SK-N-SH (cell line): ENCODE data around the gene IPO8. TPM values are rescaled to one million over a fixed set of nuclear protein-coding genes. Genes with fewer than 3 reads are reported as not detected.

Source experiments
- CTCF ChIA-PET: fragments of 300-600, 350-600 bp; formaldehyde crosslinking; extraction: SDS; loops from one replicate; lab custom pipeline; 2021; lab: Yijun Ruan, JAX
- POLR2A ChIA-PET: fragments of 350-600 bp; sonication (Branson Sonifier 250); formaldehyde crosslinking; extraction: SDS; loops from one replicate; lab custom pipeline; 2020; ENCODE audit warnings: antibody characterized with exemption, inconsistent platforms; lab: Yijun Ruan, JAX
- DNase-seq: peaks from one replicate; pipeline ENCODE4 v3.0.0; 2012
- H2AFZ ChIP-seq: fragments of 200-600 bp; sonication (generic); 2 replicates; pipeline ENCODE4 v1.8.1; 2016; ENCODE audit warnings: antibody characterized with exemption, mild to moderate bottlenecking, low read depth
- H3F3A ChIP-seq: fragments of 200-600 bp; sonication (generic); replicated peaks from 2 replicates; pipeline ENCODE3; 2016; ENCODE audit warnings: antibody characterized with exemption, mild to moderate bottlenecking; ENCODE audit not compliant: insufficient read depth
- H3K27ac ChIP-seq, 2 experiments: fragments of 200-500 bp in 1 of 2; fragments of 200-600 bp in 1 of 2; sonication (Bioruptor generic) in 1 of 2; sonication (generic), shearing (Covaris generic) in 1 of 2; 2 replicates each; pipeline versions ENCODE4 v1.5.1 to v1.6.1; 2014 to 2016; ENCODE audit warnings: low read depth in 2 of 2, inconsistent platforms in 1 of 2, low read length in 1 of 2, mild to moderate bottlenecking in 1 of 2, mixed read lengths in 1 of 2
- H3K27me3 ChIP-seq: fragments of 200-600 bp; sonication (generic), shearing (Covaris generic); 2 replicates; pipeline ENCODE4 v1.6.1; 2016; ENCODE audit warnings: mixed run types; ENCODE audit not compliant: insufficient read depth
- H3K36me3 ChIP-seq, 2 experiments: fragments of 200-500 bp in 1 of 2; fragments of 200-600 bp in 1 of 2; sonication (Bioruptor generic) in 1 of 2; sonication (generic) in 1 of 2; replicated peaks in 1 of 2; 2 replicates each; pipeline versions ENCODE3 to v1.5.1; 2014 to 2016; ENCODE audit warnings: low read length in 1 of 2, mild to moderate bottlenecking in 1 of 2; ENCODE audit not compliant: insufficient read depth in 2 of 2, control insufficient read depth in 1 of 2
- H3K4me1 ChIP-seq, 2 experiments: fragments of 200-500 bp in 1 of 2; fragments of 200-600 bp in 1 of 2; sonication (Bioruptor generic) in 1 of 2; sonication (generic), shearing (Covaris generic) in 1 of 2; 2 replicates each; pipeline versions ENCODE4 v1.5.1 to v1.6.1; 2014 to 2016; ENCODE audit warnings: low read depth in 1 of 2, low read length in 1 of 2, mixed run types in 1 of 2; ENCODE audit not compliant: insufficient read depth in 2 of 2, control insufficient read depth in 1 of 2
- H3K4me2 ChIP-seq: fragments of 200-600 bp; sonication (generic), shearing (Covaris generic); 2 replicates; pipeline ENCODE4 v1.6.1; 2017; ENCODE audit warnings: mixed run types
- H3K4me3 ChIP-seq, 2 experiments: fragments of 200-500 bp in 1 of 2; fragments of 200-600 bp in 1 of 2; sonication (Bioruptor generic) in 1 of 2; sonication (generic), shearing (Covaris generic) in 1 of 2; 2 replicates each; pipeline versions ENCODE4 v1.5.1 to v1.8.1; 2014 to 2016; ENCODE audit warnings: low read depth in 2 of 2, inconsistent platforms in 1 of 2, low read length in 1 of 2, mild to moderate bottlenecking in 1 of 2, mixed read lengths in 1 of 2, moderate library complexity in 1 of 2
- H3K79me2 ChIP-seq: fragments of 200-600 bp; sonication (generic); 2 replicates; pipeline ENCODE4 v1.8.1; 2017; ENCODE audit warnings: mild to moderate bottlenecking; ENCODE audit not compliant: insufficient read depth
- H3K9ac ChIP-seq: fragments of 200-600 bp; sonication (generic); 2 replicates; pipeline ENCODE4 v1.6.1; 2017; ENCODE audit warnings: mixed run types
- H3K9me2 ChIP-seq: fragments of 200-600 bp; sonication (generic); 2 replicates; pipeline ENCODE4 v1.6.1; 2017; ENCODE audit warnings: mixed run types
- H3K9me3 ChIP-seq: fragments of 200-600 bp; sonication (generic); 2 replicates; pipeline ENCODE4 v1.6.1; 2017; ENCODE audit warnings: mixed run types, mild to moderate bottlenecking, moderate library complexity
- H4K20me1 ChIP-seq: fragments of 200-600 bp; sonication (generic); 2 replicates; pipeline ENCODE4 v1.6.1; 2017; ENCODE audit warnings: mild to moderate bottlenecking, mixed run types; ENCODE audit not compliant: insufficient read depth
- CHD2 ChIP-seq: fragments of 150-350 bp; IDR thresholded peaks from 2 replicates; pipeline ENCODE4 v1.6.1; 2018; ENCODE audit warnings: low read length; ENCODE audit not compliant: partially characterized antibody
- ELF1 ChIP-seq: IDR thresholded peaks from 2 replicates; pipeline ENCODE4 v1.4.0; 2012
- EP300 ChIP-seq, 2 experiments: IDR thresholded peaks; 2 replicates each; pipeline versions ENCODE4 v1.4.0 to v1.6.1; 2012; ENCODE audit warnings: borderline replicate concordance in 1 of 2, low read depth in 1 of 2, low read length in 1 of 2
- EZH2phosphoT487 ChIP-seq: fragments of 200-600 bp; sonication (generic); IDR thresholded peaks from 2 replicates; pipeline ENCODE4 v1.6.1; 2017; ENCODE audit warnings: low read depth, mixed run types, mild to moderate bottlenecking, antibody characterized with exemption, moderate library complexity, borderline replicate concordance
- FOSL2 ChIP-seq: IDR thresholded peaks from 2 replicates; pipeline ENCODE4 v1.4.0; 2012; ENCODE audit warnings: low read depth, mild to moderate bottlenecking, moderate library complexity, borderline replicate concordance
- FOXM1 ChIP-seq: IDR thresholded peaks from 2 replicates; pipeline ENCODE4 v1.4.0; 2012; ENCODE audit warnings: low read depth, mild to moderate bottlenecking
- GABPA ChIP-seq: IDR thresholded peaks from 2 replicates; pipeline ENCODE4 v1.4.0; 2012; ENCODE audit warnings: low read depth, mild to moderate bottlenecking
- GATA2 ChIP-seq: sonication (generic); formaldehyde crosslinking; IDR thresholded peaks from 2 replicates; pipeline ENCODE4 v1.5.0; 2020; ENCODE audit warnings: mild to moderate bottlenecking, missing genetic modification reagents
- IRF3 ChIP-seq: fragments of 150-350 bp; IDR thresholded peaks from 2 replicates; pipeline ENCODE4 v1.6.1; 2016; ENCODE audit warnings: mild to moderate bottlenecking, low read depth, low read length
- JUND ChIP-seq: IDR thresholded peaks from 2 replicates; pipeline ENCODE4 v1.4.0; 2012
- MAX ChIP-seq: IDR thresholded peaks from 2 replicates; pipeline ENCODE4 v1.4.0; 2012; ENCODE audit warnings: low read depth
- MEF2A ChIP-seq: IDR thresholded peaks from 2 replicates; pipeline ENCODE4 v1.4.0; 2012; ENCODE audit warnings: low read depth, borderline replicate concordance
- NFIC ChIP-seq: IDR thresholded peaks from 2 replicates; pipeline ENCODE4 v1.4.0; 2012; ENCODE audit warnings: borderline replicate concordance
- PBX3 ChIP-seq: IDR thresholded peaks from 2 replicates; pipeline ENCODE4; 2012
- POLR2AphosphoS5 ChIP-seq: IDR thresholded peaks from 2 replicates; pipeline ENCODE4 v1.6.1; 2012; ENCODE audit warnings: low read depth, low read length
- RCOR1 ChIP-seq: fragments of 150-350 bp; IDR thresholded peaks from 2 replicates; pipeline ENCODE4 v1.6.1; 2017; ENCODE audit warnings: antibody characterized with exemption, low read length
- RXRA ChIP-seq: IDR thresholded peaks from 2 replicates; pipeline ENCODE4 v1.4.0; 2012; ENCODE audit warnings: low read depth, mild to moderate bottlenecking, borderline replicate concordance
- SIN3A ChIP-seq: IDR thresholded peaks from 2 replicates; pipeline ENCODE4 v1.6.1; 2012; ENCODE audit warnings: low read depth, mild to moderate bottlenecking, low read length, moderate library complexity, borderline replicate concordance
- SMC3 ChIP-seq: IDR thresholded peaks from 2 replicates; pipeline ENCODE4 v1.6.1; 2012; ENCODE audit warnings: low read depth, low read length, improper control_type of control experiment
- TCF12 ChIP-seq: IDR thresholded peaks from 2 replicates; pipeline ENCODE4 v1.4.0; 2012
- TEAD4 ChIP-seq: IDR thresholded peaks from 2 replicates; pipeline ENCODE4 v1.4.0; 2012; ENCODE audit warnings: mild to moderate bottlenecking, borderline replicate concordance; ENCODE audit not compliant: insufficient read depth
- USF2 ChIP-seq: fragments of 150-350 bp; IDR thresholded peaks from 2 replicates; pipeline ENCODE4 v1.6.1; 2017; ENCODE audit warnings: antibody characterized with exemption, low read length, low read depth, borderline replicate concordance
- ZBTB33 ChIP-seq: IDR thresholded peaks from 2 replicates; pipeline ENCODE4 v1.4.0; 2012; ENCODE audit warnings: low read depth, borderline replicate concordance
- WGBS: methylation state at CpG from one replicate; pipeline ENCODE4 v1.1.6; 2017; ENCODE audit warnings: low lambda C conversion rate; 5-methylcytosine and 5-hydroxymethylcytosine counted together
- polyA plus RNA-seq, 3 experiments: library from polyadenylated mRNA; depleted of rRNA; stranded (reverse); fragments of >200 nt; gene quantifications; 2 replicates each; pipeline ENCODE4 v1.2.3, GENCODE V29; 2012

The IPO8 gene
- polyA plus RNA-seq, 1 of the 3 experiments (the other 2 are of a cell fraction) = 5.8 TPM

GRCh38 chr12:30725739-30726138 lies 30.1 kb upstream of the IPO8 start:
- WGBS = 11% methylated on average over 1 of the region's 1 CpG

More at GRCh38 chr12:30725739-30726138, 30.1 kb upstream of the IPO8 start:
- Histone ChIP-seq H2AFZ (no peak overlapping the region), H3K4me1 (peaks cover 0 to 15% of the 10 kb centered on the region in 2 experiments; a peak in 2 of 4 replicates), H3K4me3 (no peak overlapping the region), H3K9me2 (no peaks in the 10 kb centered on the region), H3K27me3 (no peaks in the 10 kb centered on the region), H3K79me2 (peaks cover 61% of the 10 kb centered on the region), H3K9ac (no peak overlapping the region), H3K27ac (peak overlapping the region; percentile 58 to 72; a peak in 3 of 4 replicates), H3K4me2 (peak overlapping the region; percentile 7; the same call in 1 of the 2 replicates)
- POLR2A ChIA-PET = no interaction called here
- peak; percentile 64; the same call in 1 of the 2 replicates for TF ChIP-seq POLR2AphosphoS5
- TF ChIP-seq TCF12 = peak; percentile 85
- no peak for TF ChIP-seq FOXM1
- TF ChIP-seq GATA2 = no peak
- TF ChIP-seq EZH2phosphoT487 = no peak
- TF ChIP-seq ELF1 = no peak
- TF ChIP-seq RXRA = peak; percentile 51; the same call in 1 of the 2 replicates
- TF ChIP-seq ZBTB33 = no peak
- TF ChIP-seq GABPA = peak; percentile 30; the same call in 1 of the 2 replicates
- TF ChIP-seq SIN3A = 0 out of 2 replicates have a peak, but pooled peaks have one; percentile 33
- peak; percentile 32; the same call in 1 of the 2 replicates for TF ChIP-seq NFIC
- peak in 1 of 2 experiments; percentile 45; a peak in 1 of 4 replicates for TF ChIP-seq EP300 (IDR thresholded peaks at IDR 0.05; ENCODE audit: borderline replicate concordance in 1 of 2, low read depth in 1 of 2, low read length in 1 of 2)
- TF ChIP-seq JUND = peak; percentile 98
- TF ChIP-seq CHD2 = no peak
- no peak for TF ChIP-seq USF2
- TF ChIP-seq SMC3 = no peak
- TF ChIP-seq MAX = no peak; the same call in 1 of the 2 replicates
- TF ChIP-seq FOSL2 = peak; percentile 99
- no peak for TF ChIP-seq MEF2A
- peak; percentile 90 for TF ChIP-seq PBX3
- no peak for TF ChIP-seq RCOR1
- no peak for TF ChIP-seq IRF3
- TF ChIP-seq TEAD4 = peak; percentile 28; the same call in 1 of the 2 replicates
- TF ChIP-seq, all 33 proteins: peak for 11
- CTCF ChIA-PET = interaction anchor here (1.0 to 1.7 kb wide), 5 partner anchors 10 to 118 kb away, joined by 3 to 6 read pairs (median 4); partner anchors contain the start of gene IPO8
- DNase-seq = no peak
- Histone ChIP-seq H3F3A (peaks cover 13% of the 10 kb centered on the region), H4K20me1 (no peaks in the 10 kb centered on the region), H3K9me3 (no peaks in the 10 kb centered on the region), H3K36me3 (peaks cover 61% of the 10 kb centered on the region in 2 experiments)
